Activated CD8-positive, alpha-beta memory T cell treated with anti-CD3 and anti-CD28 coated beads, Interleukin-2, amount 50 U/mL, for 1 hour (primary cell): ENCODE data around the gene RPS24.
"Not testable (repeated sequence)": the region's sequence is repeated elsewhere in the genome, so short reads cannot be mapped to it uniquely, and the experiment has no call there.

ENCODE experiments used
- DNase-seq: peaks from one replicate; pipeline ENCODE4 v3.0.0-alpha.2; 2020; ENCODE audit errors: extremely low read depth

Gene RPS24

DNA sequence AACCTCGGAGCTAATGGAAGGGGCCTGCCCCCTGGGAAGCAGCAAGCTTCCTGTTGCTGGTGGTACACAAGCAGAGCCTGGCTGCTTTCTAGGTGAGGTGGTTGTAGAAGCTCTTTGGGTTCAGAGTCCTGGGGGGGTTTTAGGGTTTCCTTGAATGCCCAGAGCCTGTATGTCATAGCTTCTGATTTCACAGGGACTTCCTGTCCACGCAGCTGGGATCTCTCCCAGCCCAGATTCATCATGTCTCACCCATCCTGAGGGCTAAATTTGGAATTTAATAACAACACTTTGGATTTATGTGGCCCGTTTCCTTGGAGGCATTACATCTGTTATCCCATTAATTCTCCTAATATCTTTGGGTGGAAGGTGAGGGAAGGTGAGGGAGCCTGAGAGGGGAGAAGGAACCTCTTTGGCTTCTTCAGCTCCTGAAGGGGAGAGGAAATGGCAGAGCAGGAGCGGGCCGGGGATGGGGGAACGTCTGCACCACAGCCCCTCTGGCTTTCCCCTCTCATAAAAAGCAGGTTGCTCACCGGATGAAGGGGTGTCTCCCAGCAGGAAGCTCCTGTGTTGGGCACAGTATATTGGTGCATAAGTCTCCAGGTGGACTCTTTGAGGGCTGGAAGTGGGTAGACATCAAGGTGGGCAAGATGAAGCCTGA, 19.7 kb downstream of the RPS24 start:
- DNase-seq = no peak

GRCh38 chr10:78058562-78058961, 24.9 kb downstream of the RPS24 start:
- no peak for DNase-seq

DNA sequence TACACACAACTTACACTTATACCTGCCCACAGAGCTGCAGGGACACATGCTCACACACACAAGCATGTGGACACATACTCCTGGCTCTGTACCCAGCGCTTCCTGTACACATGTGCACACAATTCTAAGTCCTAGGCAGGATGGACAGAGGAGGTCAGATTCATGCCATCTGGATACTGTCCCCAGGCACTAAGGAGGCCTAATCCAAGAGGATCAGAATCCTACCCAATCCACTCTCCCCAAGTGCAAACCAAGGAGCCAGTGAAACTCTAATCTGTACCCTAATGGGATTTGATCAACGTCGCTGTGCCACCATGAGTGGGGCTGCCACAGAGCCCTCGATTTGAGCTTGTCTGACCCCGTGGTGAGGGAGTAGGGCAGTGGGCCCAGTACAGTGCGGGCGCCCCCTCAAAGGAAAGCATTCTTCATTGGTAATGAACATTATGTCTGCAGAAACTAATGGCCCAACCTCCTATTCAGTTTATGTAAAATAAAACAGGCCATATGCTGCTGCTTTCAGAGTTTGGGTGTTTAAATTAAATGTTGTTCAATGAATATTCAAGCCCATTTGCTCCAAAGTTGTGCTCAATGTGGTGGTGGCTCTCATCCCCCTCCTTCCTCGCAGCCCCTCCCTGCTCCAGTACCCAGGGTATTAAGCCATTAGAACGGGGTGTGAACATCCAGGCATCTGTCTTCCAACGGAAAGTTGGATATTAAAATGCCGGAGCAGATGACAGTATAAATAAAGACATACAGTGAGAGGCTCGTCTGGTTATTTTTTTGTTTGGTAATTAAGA, 26.4 kb downstream of the RPS24 start:
- DNase-seq = no peak

GRCh38 chr10:78062296-78062695, 28.6 kb downstream of the RPS24 start:
- no peak for DNase-seq

DNA sequence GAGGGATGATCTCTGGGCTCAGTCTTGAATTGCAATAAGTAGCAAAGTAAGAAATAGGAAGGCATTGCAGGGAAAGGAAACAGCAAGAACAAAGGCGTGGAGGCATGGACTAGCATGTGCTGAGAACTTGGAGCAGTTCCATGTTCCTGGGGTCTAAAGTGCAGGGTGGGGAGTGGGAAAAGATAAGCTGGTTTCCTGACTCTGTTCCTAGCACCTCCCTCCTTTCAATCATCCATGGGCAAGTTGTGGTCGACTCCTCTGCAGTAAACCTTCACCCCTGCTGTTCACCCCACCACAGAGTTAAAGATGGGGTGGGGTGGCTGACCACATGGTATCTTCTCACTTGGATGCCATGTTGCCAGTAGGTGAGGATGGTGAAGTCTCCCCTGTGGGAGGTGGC, 29.6 kb downstream of the RPS24 start:
- no peak for DNase-seq

DNA sequence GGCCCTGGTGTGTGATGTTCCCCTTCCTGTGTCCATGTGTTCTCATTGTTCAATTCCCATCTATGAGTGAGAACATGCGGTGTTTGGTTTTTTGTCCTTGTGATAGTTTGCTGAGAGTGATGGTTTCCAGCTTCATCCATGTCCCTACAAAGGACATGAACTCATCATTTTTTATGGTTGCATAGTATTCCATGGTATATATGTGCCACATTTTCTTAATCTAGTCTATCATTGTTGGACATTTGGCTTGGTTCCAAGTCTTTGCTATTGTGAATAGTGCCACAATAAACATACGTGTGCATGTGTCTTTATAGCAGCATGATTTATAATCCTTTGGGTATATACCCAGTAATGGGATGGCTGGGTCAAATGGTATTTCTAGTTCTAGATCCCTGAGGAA, 31.3 kb downstream of the RPS24 start:
- DNase-seq = not testable (repeated sequence)

GRCh38 chr10:78065611-78066010, 31.9 kb downstream of the RPS24 start:
- DNase-seq = no peak

DNA sequence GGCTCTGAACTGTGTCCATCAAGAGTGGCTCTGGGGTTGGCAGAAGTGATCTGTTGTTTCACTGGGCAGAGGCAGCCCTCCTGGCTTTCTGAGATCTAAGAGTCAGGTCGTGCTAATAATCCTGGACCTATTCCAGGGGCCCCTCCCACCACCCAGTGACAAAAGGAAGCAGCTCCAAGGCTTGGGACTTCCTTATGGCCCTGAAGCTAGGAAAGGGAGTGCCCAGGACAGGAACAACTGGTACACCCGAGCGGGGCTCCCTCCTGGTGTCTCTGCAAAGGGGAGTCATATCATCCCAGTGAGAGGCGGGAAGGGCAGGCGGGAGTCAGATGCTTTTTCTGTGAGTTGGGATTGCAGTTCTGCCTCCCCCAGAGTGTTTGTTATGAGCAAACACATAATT, 32.3 kb downstream of the RPS24 start:
- DNase-seq = no peak

DNA sequence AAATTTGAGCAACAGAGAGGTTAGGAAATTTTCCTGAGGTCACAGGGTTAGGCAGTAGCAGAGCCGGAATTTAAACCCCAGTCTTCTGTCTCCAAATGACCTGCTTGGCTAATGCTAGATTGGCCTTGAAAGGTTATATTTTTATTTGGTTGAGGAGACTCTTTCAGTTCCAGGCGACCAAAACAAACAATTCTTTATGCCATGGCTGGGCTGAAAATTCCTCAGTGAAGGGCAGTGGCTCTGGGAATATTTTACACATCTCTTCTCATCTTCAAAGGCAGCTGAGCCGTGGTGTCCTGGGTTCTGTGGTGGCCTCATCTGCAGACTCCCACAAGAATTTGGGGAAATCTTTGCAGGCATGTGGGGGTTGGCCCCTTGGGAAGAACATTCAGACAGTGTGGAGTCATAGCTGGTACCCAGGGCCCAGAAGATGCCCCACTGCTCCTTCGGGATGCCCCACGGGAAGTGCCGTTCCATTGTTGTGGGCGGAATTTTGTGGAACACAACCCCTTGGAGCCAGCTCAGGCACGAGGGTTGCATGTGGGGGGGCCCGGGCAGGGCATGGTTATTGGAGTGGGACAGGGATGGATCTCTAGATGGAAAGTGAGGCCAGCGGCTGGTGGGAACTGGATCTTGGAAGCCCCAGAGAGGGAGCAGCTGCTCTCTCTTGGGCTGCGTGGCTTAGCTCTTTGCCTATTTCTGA, 33.2 kb downstream of the RPS24 start:
- DNase-seq = no peak

- DNase-seq = no peak
Observed at GRCh38 chr10:78069151-78069550, 35.5 kb downstream of the RPS24 start.

- not testable (repeated sequence) for DNase-seq
Observed at GRCh38 chr10:78070064-78070463, 36.4 kb downstream of the RPS24 start.

- no peak for DNase-seq
Observed at GRCh38 chr10:78070726-78071125, 37.1 kb downstream of the RPS24 start.

GRCh38 chr10:78071140-78071856, 37.6 kb downstream of the RPS24 start:
- no peak for DNase-seq

DNA sequence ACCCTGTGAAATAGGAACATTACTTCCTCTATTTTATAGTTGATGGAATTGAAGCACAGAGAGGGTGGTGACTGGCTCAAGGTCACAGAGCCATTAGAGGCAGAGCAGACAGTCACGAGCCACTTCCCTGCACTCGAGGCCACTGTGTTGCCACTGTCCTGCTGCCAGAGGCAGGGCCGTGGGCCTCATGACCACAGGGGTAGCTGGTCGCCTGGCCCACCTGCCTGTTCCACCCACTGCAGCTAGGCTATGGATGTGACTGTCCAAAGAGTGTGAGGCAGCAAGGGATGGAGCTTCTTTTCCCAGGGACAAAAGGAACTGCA, 38.2 kb downstream of the RPS24 start:
- no peak for DNase-seq

GRCh38 chr10:78072504-78072903, 38.8 kb downstream of the RPS24 start:
- DNase-seq = no peak

DNA sequence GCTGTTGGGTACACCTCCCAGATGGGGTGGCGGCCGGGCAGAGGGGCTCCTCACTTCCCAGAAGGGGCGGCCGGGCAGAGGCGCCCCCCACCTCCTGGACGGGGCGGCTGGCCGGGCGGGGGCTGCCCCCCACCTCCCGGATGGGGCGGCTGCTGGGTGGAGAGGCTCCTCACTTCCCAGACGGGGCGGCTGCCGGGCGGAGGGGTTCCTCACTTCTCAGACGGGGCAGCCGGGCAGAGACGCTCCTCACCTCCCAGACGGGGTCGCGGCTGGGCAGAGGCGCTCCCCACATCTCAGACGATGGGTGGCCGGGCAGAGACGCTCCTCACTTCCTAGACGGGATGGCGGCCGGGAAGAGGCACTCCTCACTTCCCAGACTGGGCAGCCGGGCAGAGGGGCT, 42.1 kb downstream of the RPS24 start:
- not testable (repeated sequence) for DNase-seq

DNA sequence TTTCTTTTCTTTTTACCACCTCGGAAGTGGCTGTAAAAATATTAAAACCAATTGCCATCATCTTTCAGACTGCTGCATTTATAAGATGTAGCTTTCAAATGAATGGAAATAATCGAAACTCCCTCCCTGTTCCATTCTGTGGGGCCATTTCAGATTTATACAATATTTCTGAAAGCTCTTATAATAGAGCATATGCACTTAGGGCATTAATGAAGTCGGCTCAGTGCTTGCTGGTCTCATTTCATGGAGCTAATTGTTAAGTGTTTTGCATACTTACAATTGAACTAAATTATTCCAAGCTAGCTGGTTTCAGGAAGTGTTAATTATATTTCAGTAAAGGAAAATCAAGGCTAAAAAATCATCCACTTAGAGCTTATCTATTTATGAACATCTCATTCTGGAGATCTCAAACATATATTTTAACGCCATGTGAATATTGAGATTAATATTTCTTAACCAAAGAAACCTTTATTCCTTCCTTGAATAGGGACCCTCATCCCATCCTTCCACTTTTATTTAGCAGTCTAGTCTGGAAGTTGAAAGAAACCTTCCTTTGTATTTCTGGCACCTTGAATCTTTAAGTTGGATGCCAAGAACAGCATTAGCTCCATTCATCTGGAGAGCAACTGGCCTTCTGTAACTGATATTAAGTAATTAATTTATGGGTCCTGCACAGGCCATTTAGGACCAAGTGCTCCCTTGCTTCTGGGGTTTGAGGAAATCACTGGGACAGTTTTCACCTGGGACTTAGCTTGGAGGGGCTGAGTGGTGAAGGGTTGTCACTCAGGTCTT, 45.1 kb downstream of the RPS24 start:
- DNase-seq = no peak

DNA sequence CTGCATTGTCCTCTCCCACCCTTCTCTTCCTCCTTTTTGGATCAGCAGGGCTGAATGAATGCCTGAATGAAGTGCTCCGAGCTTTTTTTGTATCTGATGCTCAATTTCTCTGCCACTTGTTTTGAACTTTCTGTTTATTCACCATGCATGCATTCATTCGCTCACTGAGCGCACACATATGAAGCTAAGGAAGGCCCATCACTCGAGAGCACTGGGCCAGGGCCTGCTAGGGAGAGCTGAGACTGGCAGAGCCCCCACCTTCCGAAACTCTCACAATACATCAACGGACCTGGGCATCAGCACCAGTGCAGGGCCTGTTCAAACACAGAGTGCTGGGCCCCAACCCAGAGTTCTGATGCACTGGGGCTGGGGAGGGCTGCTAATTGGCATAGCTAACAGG, 45.7 kb downstream of the RPS24 start:
- DNase-seq = no peak

DNA sequence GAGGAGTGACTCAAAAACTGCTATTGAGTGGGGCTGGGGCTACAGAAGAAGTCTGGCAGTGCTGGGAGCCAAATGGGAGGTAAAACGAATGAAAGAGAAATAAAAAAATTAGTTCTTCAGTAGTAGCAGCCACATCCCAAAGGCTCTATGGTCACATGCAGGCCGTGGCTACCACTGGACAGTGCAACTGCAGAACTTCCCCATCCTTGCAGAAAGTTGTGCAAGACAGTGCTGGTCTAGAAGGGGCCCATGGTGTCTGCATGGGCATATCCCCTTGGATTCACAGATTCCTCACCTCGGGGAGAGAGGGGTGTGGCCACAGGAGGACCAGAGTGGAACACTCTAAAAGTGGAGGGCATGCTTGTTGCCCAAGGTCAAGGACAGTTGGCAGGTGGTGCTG, 47.6 kb downstream of the RPS24 start:
- DNase-seq = no peak

DNA sequence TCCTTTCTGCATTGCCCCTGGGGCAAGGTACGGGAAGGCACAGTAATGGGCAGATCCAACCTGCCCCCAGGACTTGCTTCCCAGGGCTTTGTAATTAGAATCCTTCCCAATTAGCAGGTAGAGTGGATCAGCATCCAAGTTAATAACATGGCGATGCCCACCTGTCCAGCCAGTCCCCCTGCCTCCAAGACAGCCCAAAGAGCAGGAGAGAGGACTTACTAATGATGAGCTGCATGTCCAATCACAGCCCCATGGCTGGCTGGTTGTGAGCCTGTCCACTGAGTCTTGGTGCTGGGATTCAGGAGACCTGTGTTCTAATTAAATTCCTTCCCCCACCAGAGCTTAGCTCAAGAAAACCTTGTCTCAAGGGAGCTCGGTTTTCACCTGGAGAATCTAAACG, 49.0 kb downstream of the RPS24 start:
- no peak for DNase-seq
